ENCODE results near the gene B3GAT1. TPM values are rescaled to one million over a fixed set of nuclear protein-coding genes. Genes with fewer than 3 reads are reported as not detected.

The B3GAT1 gene
- total RNA-seq, 1 donor from 2014 or later, result 1.9 TPM

- Histone ChIP-seq H3K4me3 (ENCODE audit: insufficient read depth, low read depth, low read length) (no peak overlapping the region), H2AFZ (ENCODE audit: low read depth, low read length) (no peak overlapping the region), H3K27ac (ENCODE audit: low read depth, low read length) (no peak overlapping the region), H4K20me1 (ENCODE audit: insufficient read depth, low read length) (no peaks in the 10 kb centered on the region), H3K4me2 (ENCODE audit: low read length) (no peak overlapping the region), H3K36me3 (ENCODE audit: insufficient read depth, low read length) (no peaks in the 10 kb centered on the region), H3K27me3 (ENCODE audit: insufficient read depth, low read length) (no peaks in the 10 kb centered on the region), H3K79me2 (ENCODE audit: insufficient read depth, low read length) (no peaks in the 10 kb centered on the region), H3K9ac (ENCODE audit: low read length) (no peak overlapping the region), H3K9me3 (ENCODE audit: insufficient read depth, low read depth, low read length) (no peaks in the 10 kb centered on the region), H3K4me1 (ENCODE audit: insufficient read depth, low read length) (no peaks in the 10 kb centered on the region)
- Mint-ChIP-seq H3K27ac (ENCODE audit: unreplicated experiment) (no peak overlapping the region), H3K27me3 (ENCODE audit: low read depth, unreplicated experiment) (peaks cover 45% of the 10 kb centered on the region), H3K9me3 (ENCODE audit: unreplicated experiment) (no peaks in the 10 kb centered on the region), H3K36me3 (ENCODE audit: low read depth, unreplicated experiment) (peaks cover 2% of the 10 kb centered on the region), H3K4me3 (ENCODE audit: unreplicated experiment) (no peak overlapping the region), H3K4me1 (ENCODE audit: low read depth, unreplicated experiment) (no peaks in the 10 kb centered on the region)
- FAIRE-seq (no peak), DNase-seq (ENCODE audit: low read depth) (no peak)
- TF ChIP-seq CTCF (IDR thresholded peaks at IDR 0.05; ENCODE audit: insufficient read depth, low read depth, low read length), result no peak
- no peak for TF ChIP-seq EZH2 (IDR thresholded peaks at IDR 0.05; ENCODE audit: insufficient read depth, low read length)
Observed at GRCh38 chr11:134390706-134391569, 21.1 kb downstream of the B3GAT1 start.

GRCh38 chr11:134389464-134390180, 22.4 kb downstream of the B3GAT1 start:
- Histone ChIP-seq H3K4me2 (ENCODE audit: low read length) (no peak overlapping the region), H3K27me3 (ENCODE audit: insufficient read depth, low read length) (no peaks in the 10 kb centered on the region), H3K79me2 (ENCODE audit: insufficient read depth, low read length) (no peaks in the 10 kb centered on the region), H3K4me1 (ENCODE audit: insufficient read depth, low read length) (no peaks in the 10 kb centered on the region), H3K9me3 (ENCODE audit: insufficient read depth, low read depth, low read length) (no peaks in the 10 kb centered on the region), H3K27ac (ENCODE audit: low read depth, low read length) (no peak overlapping the region), H3K9ac (ENCODE audit: low read length) (no peak overlapping the region), H4K20me1 (ENCODE audit: insufficient read depth, low read length) (no peaks in the 10 kb centered on the region), H3K36me3 (ENCODE audit: insufficient read depth, low read length) (no peaks in the 10 kb centered on the region), H2AFZ (ENCODE audit: low read depth, low read length) (no peak overlapping the region), H3K4me3 (ENCODE audit: insufficient read depth, low read depth, low read length) (no peak overlapping the region)
- no peak for DNase-seq (ENCODE audit: low read depth)
- no peak for TF ChIP-seq EZH2 (IDR thresholded peaks at IDR 0.05; ENCODE audit: insufficient read depth, low read length)
- no peak for TF ChIP-seq CTCF (IDR thresholded peaks at IDR 0.05; ENCODE audit: insufficient read depth, low read depth, low read length)
- H3K27me3 Mint-ChIP-seq (ENCODE audit: low read depth, unreplicated experiment), result peaks cover 51% of the 10 kb centered on the region
- H3K36me3 Mint-ChIP-seq (ENCODE audit: low read depth, unreplicated experiment), result peaks cover 2% of the 10 kb centered on the region
- H3K9me3 Mint-ChIP-seq (ENCODE audit: unreplicated experiment), result no peaks in the 10 kb centered on the region
- no peaks in the 10 kb centered on the region for H3K4me1 Mint-ChIP-seq (ENCODE audit: low read depth, unreplicated experiment)
- no peak overlapping the region for H3K4me3 Mint-ChIP-seq (ENCODE audit: unreplicated experiment)
- H3K27ac Mint-ChIP-seq (ENCODE audit: unreplicated experiment), result no peak overlapping the region
- no peak for FAIRE-seq
